HG03558 (cell line): ENCODE results near the gene TOP3B.

Source experiments
- ATAC-seq: cut with Tn5 transposase; IDR thresholded peaks from one replicate; pipeline ENCODE4 v1.9.1; 2021; ENCODE audit warnings: moderate number of reproducible peaks; ENCODE audit not compliant: unreplicated experiment; ENCODE audit errors: extremely low read depth

TOP3B gene, protein sequence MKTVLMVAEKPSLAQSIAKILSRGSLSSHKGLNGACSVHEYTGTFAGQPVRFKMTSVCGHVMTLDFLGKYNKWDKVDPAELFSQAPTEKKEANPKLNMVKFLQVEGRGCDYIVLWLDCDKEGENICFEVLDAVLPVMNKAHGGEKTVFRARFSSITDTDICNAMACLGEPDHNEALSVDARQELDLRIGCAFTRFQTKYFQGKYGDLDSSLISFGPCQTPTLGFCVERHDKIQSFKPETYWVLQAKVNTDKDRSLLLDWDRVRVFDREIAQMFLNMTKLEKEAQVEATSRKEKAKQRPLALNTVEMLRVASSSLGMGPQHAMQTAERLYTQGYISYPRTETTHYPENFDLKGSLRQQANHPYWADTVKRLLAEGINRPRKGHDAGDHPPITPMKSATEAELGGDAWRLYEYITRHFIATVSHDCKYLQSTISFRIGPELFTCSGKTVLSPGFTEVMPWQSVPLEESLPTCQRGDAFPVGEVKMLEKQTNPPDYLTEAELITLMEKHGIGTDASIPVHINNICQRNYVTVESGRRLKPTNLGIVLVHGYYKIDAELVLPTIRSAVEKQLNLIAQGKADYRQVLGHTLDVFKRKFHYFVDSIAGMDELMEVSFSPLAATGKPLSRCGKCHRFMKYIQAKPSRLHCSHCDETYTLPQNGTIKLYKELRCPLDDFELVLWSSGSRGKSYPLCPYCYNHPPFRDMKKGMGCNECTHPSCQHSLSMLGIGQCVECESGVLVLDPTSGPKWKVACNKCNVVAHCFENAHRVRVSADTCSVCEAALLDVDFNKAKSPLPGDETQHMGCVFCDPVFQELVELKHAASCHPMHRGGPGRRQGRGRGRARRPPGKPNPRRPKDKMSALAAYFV

DNA sequence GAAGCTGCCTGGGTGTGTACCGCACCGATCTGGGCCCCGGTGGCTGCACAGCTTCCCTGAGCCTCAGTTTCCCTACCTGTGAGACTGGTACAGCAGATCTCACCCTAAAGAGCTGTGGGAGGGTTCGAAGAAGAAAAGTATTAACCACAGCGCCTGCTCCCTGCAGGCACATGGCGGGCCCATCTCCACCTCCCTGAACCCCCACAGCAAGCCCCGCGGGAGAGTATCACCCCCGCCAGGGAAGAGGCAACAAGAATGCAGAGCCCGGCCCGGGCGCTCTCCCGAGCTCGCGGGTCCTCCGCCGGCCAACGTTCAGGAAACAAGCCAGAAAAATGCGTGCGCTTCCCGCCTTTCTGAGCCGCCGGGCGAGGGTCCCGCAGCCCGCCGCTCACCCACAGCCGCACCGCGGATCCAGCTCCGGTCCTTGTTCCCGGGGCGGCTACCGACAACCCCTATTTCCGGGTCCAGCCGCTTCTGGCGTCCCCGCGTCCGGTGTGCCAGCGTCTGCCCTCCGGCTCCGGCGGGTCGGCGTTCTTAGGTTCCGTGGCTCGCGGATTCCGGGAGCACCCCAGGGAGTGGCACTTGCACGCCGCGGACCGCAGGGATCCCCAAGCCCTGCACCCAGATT lies at the start of gene TOP3B:
Gene TOP3B, minus strand, starts transcription at position 450 of the 628 bp plus-strand sequence. CDS start 7,078 bp downstream, outside the sequence.
- no peak for ATAC-seq

DNA sequence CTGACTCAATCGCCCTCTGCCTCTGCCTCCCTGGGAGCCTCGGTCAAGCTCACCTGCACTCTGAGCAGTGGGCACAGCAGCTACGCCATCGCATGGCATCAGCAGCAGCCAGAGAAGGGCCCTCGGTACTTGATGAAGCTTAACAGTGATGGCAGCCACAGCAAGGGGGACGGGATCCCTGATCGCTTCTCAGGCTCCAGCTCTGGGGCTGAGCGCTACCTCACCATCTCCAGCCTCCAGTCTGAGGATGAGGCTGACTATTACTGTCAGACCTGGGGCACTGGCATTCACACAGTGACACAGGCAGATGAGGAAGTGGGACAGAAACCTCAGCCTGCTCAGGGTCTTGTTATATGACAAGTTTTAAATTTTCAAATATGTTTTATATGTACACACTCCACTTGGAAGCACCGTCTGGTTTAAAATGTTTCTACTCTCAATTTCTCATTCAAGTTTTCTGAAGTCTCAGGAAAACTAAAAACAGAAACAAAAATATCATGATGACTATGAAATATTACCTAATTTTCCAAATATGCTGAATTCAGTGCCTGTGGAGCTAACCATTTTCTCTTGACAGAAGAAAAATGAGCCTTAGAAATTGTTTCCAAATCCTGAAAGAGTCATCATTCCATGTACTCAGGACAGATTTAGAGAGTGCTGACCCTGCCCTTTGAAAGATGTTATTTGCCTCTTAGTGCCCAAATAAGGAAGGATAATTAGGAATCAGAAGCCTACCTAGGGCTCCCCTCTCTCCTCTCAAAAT lies 48.8 kb upstream of the TOP3B start:
- no peak for ATAC-seq

DNA sequence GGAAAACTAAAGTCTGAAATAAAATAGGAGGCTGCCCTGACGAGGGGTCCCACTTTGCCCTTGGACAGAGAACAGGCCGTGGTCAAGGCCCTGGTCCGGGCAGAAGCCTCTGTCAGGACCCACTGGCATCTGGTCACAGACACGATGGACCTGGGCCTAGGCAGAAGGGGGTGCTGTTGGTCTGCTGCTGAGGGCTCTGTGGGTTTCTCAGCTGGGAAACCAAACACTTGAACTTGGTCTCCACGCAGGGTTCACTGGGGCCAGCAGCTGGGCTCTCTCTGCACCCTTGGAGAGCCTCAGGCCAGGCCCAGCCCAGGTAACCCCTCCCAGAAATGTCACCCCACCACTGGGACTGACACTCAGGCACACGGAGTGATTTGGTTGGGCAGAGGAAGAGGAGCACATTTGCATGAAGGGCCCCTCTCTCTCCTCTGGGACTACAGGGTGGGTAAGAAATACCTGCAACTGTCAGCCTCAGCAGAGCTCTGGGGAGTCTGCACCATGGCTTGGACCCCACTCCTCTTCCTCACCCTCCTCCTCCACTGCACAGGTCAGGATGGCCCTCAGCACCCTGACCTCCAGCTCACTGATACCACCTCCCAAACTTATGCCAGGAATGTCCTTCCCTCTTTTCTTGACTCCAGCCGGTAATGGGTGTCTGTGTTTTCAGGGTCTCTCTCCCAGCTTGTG lies 48.1 kb upstream of the TOP3B start:
- no peak for ATAC-seq

DNA sequence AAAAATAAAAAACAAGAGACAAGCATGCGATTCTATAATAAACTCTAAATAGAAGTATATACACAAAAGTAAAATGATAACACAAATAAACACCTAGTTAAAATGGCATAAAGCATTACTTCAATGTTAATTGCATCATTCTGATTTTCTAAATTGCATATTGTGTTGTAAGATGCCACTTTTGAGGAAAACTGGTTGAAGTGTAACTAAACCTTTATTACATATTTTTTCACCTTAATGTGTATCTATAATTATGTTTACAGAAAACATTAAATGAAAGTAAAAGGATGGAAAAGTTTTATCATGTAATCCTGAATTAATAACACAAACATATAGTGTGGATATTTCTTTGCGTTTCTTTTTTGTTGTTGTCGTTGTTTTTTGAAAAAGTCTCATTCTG lies 45.4 kb upstream of the TOP3B start:
- no peak for ATAC-seq

DNA sequence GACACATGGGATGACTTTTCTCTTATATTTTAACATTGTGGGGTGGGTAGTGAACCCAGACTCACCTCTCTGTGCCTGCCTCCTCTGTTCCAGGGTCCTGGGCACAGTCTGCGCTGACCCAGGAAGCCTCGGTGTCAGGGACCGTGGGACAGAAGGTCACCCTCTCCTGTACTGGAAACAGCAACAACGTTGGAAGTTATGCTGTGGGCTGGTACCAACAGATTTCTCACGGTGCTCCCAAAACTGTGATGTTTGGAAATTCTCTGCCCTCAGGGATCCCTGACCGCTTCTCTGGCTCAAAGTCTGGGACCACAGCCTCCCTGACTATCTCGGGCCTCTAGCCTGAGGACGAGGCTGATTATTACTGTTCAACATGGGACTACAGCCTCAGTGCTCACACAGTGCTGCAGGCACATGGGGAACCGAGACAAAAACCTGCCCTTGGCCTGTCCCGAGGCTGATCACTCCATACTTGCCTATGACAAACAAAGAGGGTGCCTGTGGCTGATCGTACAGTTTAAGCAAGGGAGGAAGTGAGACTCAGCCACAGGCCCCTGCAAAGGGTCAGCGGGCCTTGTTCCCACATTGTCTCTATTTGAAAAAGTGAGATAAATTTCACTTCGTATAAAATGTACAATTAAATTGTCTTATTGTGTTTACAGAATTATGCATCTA lies 43.7 kb upstream of the TOP3B start:
- ATAC-seq, result no peak

DNA sequence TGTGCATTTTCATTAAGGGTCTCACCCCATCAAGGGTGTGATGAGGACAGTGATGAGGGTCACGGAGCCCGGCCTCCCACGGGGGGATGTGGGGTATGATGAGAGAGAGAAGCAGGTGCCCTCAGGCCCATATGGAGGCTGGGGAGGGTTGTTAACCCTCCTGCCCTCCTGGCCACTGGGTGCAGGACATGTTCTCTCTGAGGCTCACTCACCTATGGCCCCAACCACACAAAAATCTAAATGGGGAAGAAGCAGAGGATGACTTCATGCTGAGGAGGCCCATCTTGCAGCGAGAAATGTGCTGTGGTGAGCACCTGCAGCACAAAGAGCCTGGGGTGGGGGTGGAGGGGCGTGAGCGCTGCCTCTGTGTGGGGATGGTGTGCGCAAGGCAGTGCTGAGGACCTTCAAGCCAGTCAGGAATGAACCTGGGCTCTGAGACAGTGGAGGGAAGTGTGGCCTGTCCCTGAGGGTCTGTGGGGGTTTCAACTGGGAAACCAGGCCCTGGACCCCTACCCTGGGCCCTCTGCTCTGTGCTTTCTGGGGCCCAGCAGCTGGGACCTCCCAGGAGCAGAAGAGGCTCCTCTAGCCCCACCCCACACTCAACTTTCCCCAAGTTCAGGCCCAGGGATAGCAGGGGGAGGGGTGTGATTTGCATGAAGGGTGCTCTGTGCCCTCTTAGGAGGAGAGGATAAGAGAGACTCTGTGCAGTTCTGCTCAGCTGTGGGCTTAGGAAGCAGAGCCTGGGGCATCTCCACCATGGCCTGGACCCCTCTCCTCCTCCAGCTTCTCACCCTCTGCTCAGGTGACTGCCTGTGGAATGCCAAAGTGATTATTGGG lies 43.0 kb upstream of the TOP3B start:
- ATAC-seq, result no peak

DNA sequence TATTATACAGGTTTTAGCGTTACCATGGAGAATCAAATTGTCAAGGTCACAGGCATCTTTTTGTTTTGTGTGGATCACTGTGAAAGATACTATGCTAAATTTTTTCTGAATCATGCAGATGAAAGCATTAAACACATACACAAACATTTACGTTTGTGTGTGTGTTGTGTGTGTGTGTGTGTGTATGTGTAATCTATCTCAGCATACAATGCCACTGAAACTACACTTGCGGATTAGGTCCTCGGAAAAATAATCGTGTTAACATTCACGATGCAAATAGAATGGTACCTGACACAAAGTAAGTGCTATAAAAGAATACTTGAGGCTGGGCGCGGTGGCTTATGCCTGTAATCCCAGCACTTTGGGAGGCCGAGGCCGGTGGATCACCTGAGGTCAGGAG lies 41.9 kb upstream of the TOP3B start:
- no peak for ATAC-seq

DNA sequence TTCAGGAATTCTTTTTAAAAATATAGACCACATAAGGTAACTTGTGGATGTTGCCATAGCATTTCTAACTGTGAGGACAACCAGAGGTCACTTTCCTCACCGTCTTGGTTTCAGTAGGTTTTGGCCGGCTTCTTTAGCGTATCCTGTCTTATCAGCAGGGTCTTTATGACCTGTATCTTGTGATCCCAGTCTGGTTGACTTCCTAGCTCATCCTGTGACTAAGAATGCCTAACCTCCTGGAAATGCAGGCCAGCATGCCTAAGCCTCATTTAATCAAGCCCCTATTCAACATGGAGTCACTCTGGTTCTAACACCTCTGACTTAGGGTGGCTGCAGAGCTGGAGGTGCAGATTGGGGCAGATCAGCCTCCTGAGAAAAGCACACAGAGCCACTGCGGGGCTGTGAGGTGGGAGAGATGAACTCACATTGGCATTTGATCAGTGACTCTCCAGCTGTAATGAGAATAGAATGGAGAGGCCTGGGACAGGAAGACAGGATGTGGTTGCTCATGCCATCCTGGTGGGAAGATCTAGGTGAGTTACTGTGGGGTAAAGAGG lies 41.1 kb upstream of the TOP3B start:
- no peak for ATAC-seq

DNA sequence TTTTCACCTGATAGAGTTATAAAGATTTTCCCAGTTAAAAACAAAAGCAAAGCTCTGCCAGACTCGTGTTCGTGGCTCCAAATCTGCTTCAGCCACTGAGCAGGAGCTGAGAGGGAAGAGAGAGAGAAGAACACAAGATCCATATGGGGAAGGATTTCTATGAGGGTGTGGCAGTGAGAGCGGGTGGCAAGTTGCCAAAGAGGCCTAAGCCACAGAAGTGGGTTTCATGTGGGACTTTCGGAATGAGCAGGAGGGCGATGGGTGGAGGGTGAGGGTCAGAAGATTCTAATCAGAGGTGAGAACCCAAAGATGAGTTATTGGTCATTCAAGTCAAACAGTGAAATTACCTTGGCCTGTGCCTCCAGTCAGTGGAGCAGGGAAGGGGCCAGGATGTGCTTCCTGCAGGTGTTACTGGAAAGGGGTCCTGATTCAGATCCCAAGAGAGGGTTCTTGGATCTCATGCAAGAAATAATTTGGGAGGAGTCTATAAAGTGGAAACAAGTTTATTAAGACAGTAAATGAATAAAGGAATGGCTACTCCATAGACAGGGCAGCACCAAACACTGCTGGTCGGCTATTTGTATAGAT lies 40.5 kb upstream of the TOP3B start:
- ATAC-seq, result no peak

DNA sequence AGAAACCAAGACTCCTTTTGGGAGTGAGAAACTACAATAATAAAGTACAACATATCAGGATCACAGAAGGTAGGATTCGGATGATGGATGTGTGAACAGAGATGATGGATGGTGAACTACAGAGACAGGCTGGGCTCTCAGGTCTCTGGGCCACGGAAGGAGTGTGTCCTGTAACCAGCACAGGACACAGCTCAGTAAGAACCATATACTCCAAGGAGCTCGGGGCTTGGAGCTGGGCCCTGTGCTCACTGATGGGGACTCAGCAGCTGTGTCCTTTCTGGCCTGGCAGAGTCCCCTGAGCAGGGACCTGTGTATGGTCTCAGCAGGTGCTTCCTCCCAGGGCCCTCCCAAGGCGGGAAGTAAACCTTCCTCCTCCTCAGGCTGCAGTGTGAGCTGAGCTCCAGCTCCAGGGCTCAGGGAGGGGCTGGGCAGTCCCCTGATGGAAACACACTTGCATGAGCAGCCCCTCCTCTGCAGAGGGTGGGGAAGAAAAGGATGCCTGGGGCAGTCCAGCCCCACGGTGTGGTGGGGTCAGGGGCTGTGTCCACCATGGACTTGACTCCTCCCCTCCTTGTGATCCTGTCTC lies 39.8 kb upstream of the TOP3B start:
- ATAC-seq, result no peak

DNA sequence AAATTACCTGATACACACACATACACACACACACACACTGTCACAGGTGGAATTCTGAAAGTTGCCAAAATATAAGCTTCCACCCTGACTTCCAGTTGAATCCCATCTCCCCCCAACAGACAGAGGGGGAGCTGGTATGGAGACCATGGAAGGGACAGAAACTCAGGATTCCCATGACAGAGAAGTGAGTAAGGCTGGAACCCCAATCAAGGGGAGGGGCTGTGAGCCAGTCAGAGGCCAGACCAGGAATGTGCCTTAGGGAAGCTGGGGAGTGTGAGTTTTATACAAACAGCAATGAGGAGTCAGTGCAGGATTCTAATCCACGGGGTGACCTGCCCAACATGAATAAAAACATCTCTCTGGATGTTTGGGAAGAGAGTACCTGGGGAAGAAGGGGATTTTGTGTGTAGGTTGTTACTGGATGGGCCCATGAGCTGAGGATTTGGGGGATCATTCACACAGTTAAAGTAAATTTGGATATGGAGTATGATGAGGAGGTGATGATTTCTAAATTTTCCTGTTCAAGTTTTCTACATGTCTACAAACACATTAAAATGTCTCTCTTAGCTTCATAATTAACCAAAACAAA lies 38.7 kb upstream of the TOP3B start:
- no peak for ATAC-seq

DNA sequence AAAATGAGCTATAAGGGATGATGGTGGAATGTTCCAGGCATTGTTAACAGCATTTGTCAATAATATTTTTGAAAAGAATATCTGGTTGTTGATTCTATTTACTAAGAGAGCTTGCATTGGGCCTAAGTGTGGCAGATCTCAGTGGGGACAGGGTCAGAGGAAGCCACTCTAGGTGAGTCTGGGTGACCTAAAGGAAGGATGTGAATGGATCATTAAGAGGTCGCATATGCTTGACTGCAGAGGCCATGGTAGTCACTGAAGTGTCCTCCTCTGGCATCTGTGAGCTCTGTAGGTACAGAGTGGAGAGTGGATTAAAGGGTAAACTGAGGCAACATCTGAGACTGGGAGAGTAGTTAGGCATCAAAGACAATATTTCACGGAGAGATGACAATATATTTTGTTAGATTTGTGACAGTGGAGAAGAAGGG lies 37.9 kb upstream of the TOP3B start:
- no peak for ATAC-seq

DNA sequence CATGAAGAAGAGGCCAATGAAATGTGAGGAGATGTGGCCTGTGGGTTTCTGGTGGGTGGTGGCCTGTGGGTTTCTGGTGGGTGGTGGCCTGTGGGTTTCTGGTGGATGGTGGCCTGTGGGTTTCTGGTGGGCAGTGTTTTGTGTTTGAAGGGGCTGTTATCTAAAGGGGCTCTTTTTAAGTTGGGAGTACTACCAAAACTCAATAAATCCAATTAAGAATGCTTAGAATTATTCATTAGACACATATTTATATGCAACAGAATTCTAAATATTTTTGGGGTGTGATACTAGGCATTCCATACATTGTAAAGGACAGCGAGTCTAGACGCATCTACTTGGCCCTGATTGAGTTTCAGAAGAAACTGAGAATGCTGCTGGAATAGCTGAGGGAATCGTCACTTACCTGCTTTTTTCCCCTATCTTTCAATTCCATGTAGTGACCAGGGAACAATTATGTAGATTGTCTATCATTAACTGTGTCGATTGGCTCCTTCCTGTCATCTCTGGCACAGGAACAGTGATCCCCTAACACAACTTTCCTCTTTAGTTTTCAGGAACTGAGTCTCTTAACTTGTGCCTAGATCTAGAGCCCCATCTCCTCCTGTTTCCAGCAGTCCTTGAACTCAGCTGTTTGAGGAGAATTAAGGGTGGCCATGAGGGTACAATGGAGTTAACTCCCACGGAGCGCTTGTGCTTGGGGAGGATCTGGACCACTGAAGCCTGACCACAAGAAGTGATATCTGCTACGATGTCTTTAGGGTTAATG lies 37.3 kb upstream of the TOP3B start:
- no peak for ATAC-seq

DNA sequence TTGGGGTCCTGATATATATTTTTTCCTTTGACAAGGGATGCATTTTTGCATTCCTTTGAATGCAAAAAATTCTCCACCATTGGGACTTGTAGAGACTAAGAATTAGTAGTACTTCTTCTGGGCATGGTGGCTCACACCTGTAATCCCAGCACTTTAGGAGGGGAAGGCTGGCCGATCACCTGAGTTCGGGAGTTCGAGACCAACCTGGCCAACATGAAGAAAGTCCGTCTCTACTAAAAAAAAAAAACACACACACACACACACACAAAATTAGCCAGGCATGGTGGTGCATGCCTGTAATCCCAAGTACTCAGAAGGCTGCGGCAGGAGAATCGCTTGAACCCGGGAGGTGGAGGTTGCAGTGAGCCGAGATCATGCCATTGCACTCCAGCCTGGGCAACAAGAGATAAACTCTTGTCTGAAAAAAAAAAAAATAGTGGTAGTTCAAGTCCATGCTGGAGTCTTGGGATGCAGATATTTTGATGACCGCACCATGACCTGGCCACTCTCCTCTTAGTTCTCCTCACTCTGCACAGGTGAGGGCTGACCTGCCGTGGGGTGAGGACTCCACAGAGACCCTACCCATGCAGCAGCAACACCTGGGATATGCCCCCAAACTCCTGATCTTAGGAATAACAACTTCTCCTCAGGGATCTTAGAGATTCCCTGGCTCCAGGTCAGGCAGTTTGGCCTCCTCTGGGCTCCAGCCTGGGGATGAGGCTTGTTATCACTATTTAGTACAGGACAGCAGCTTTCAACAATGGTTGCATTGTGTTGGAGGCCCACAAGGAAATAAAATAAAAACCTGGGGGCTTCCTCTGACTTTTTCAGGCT lies 36.5 kb upstream of the TOP3B start:
- ATAC-seq, result no peak

DNA sequence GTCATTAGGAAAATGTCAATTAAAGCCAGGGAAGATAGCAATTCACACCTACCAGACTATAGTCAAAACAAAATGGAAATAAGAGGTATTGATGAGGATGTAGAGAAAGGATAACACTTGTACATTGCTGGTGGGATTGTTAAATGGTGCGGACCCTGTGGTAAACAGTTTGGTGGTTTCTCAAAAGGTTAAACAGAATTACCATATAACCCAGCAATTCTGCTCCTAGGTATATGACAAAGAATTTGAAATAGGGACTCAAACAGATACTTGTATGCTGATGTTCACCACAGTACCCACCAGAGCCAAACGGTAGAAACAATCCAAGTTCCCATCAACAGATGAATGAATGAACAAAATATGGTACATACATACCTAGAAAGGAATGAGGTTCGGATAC lies 33.0 kb upstream of the TOP3B start:
- ATAC-seq, result no peak
